Skeletal muscle satellite cell (primary cell): ENCODE measurements around the gene SH2D6. TPM values are rescaled to one million over a fixed set of nuclear protein-coding genes. Genes with fewer than 3 reads are reported as not detected.
"Not testable (repeated sequence)": the region's sequence is repeated elsewhere in the genome, so short reads cannot be mapped to it uniquely, and the experiment has no call there.

Experiments
- H3K27me3 ChIP-seq: 2 replicates; pipeline ENCODE4 v1.7.0; 2013; ENCODE audit warnings: low read length; ENCODE audit not compliant: control insufficient read depth, insufficient read depth
- H3K36me3 ChIP-seq: 2 replicates; pipeline ENCODE4 v1.7.0; 2013; ENCODE audit warnings: mild to moderate bottlenecking, control low read depth, low read length; ENCODE audit not compliant: insufficient read depth
- H3K4me1 ChIP-seq: 2 replicates; pipeline ENCODE4 v1.7.0; 2013; ENCODE audit warnings: low read length; ENCODE audit not compliant: control insufficient read depth, insufficient read depth
- H3K4me2 ChIP-seq: 2 replicates; pipeline ENCODE4 v1.7.0; 2013; ENCODE audit warnings: mild to moderate bottlenecking, low read length
- H3K4me3 ChIP-seq: 2 replicates; pipeline ENCODE4 v1.7.0; 2013; ENCODE audit warnings: low read length
- H3K9ac ChIP-seq: 2 replicates; pipeline ENCODE4 v1.7.0; 2013; ENCODE audit warnings: mild to moderate bottlenecking, low read depth, low read length, moderate library complexity
- H3K9me3 ChIP-seq: replicated peaks from 2 replicates; pipeline ENCODE4 v1.7.0; 2013; ENCODE audit warnings: mild to moderate bottlenecking, control low read depth, low read length
- total RNA-seq: library from RNA; depleted of rRNA; stranded (reverse); fragments of >200 nt; gene quantifications from 2 replicates; pipeline ENCODE4 v1.2.3, GENCODE V29; 2012; rRNA removed

Gene SH2D6
- total RNA-seq, result not detected in 2 replicates

GRCh38 chr2:85418132-85419008 is at the start of gene SH2D6:
SH2D6 (plus strand) TSS chr2:85418714; CDS start chr2:85429466, 10,752 bp downstream.
- Histone ChIP-seq H3K4me2 (peak within 1 kb of the TSS; percentile 94), H3K9ac (peak within 1 kb of the TSS; percentile 92), H3K4me3 (peak within 1 kb of the TSS; percentile 87), H3K36me3 (no peaks in the 10 kb centered on the region), H3K4me1 (peaks cover 40% of the 10 kb centered on the region), H3K27me3 (no peaks in the 10 kb centered on the region), H3K9me3 (no peaks in the 10 kb centered on the region)

GRCh38 chr2:85368921-85369320 is 49.6 kb upstream of the SH2D6 start:
- Histone ChIP-seq H3K9me3 (no peaks in the 10 kb centered on the region), H3K9ac (no peak overlapping the region), H3K36me3 (peaks cover 20% of the 10 kb centered on the region), H3K4me2 (no peak overlapping the region), H3K4me3 (no peak overlapping the region), H3K27me3 (no peaks in the 10 kb centered on the region), H3K4me1 (peaks cover 9% of the 10 kb centered on the region)

- no peak overlapping the region for H3K4me2 ChIP-seq
- no peaks in the 10 kb centered on the region for H3K27me3 ChIP-seq
- H3K9me3 ChIP-seq, result no peaks in the 10 kb centered on the region
- H3K36me3 ChIP-seq, result peaks cover 20% of the 10 kb centered on the region
- H3K4me1 ChIP-seq, result peaks cover 9% of the 10 kb centered on the region
- H3K9ac ChIP-seq, result no peak overlapping the region
- no peak overlapping the region for H3K4me3 ChIP-seq
These were observed 49.0 kb upstream of the SH2D6 start for GRCh38 chr2:85369500-85369899.

DNA sequence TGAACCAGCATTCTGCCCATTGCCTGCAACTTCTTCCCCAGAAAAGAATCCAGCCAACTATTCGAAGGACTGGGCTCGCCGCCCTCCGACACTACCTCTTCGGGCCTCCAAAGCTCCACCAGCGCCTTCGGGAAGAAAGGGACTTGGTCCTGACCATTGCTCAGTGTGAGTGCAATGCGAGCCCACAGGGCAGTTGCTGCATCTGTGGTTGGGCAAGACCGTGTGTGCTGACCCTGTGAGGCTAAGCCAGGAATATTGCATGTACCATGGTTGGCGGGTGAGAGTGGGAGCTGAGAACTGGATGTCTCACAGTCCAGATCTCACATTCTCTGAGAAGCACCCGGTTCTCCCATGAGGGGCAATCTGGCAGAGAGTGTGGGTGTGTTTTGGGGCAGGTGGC is 47.5 kb upstream of the SH2D6 start:
- Histone ChIP-seq H3K36me3 (peaks cover 24% of the 10 kb centered on the region), H3K4me3 (no peak overlapping the region), H3K9ac (no peak overlapping the region), H3K27me3 (no peaks in the 10 kb centered on the region), H3K4me1 (peaks cover 9% of the 10 kb centered on the region), H3K4me2 (no peak overlapping the region), H3K9me3 (no peaks in the 10 kb centered on the region)

GRCh38 chr2:85376291-85377065 is 42.0 kb upstream of the SH2D6 start:
- peaks cover 37% of the 10 kb centered on the region for H3K36me3 ChIP-seq
- H3K9ac ChIP-seq, result no peak overlapping the region
- no peak overlapping the region for H3K4me3 ChIP-seq
- H3K9me3 ChIP-seq, result no peaks in the 10 kb centered on the region
- H3K27me3 ChIP-seq, result no peaks in the 10 kb centered on the region
- H3K4me2 ChIP-seq, result no peak overlapping the region
- H3K4me1 ChIP-seq, result no peaks in the 10 kb centered on the region

DNA sequence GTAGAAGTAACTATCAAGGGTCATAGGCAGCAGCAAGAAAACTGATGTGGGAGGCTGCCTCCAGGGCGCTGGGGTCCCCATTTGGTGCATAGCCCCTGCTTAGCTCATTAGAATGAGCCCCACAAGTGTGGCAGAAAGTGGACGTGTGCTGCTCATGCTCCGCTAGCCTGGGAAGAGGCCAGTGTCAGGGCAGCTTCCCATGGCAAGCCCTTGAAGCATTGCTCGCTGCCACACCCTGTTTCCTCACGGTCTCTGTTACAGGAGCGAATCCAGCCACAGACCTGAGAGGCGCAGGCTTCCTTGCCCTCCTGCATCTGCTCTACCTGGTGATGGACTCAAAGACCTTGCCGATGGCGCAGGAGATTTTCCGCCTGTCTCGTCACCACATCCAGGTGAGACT is 41.4 kb upstream of the SH2D6 start:
- Histone ChIP-seq H3K36me3 (peaks cover 36% of the 10 kb centered on the region), H3K4me3 (no peak overlapping the region)

DNA sequence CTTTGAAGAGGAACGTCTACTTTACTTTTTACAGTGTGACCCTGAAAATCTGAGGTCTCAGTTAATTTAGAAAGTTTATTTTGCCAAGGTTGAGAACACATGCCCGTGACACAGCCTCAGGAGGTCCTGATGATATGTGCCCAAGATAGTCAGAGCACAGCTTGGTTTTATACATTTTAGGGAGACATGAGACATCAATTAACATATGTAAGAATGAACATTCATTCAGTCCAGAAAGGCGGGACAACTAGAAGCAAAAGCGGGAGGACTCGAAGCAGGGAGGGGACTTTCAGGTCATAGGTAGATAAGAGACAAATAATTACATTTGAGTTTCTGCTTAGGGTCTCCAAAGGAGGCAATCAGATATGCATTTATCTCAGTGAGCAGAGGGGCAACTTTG is 40.3 kb upstream of the SH2D6 start:
- H3K9ac ChIP-seq, result no peak overlapping the region
- peaks cover 36% of the 10 kb centered on the region for H3K36me3 ChIP-seq
- no peak overlapping the region for H3K4me3 ChIP-seq
- no peaks in the 10 kb centered on the region for H3K9me3 ChIP-seq
- no peaks in the 10 kb centered on the region for H3K27me3 ChIP-seq
- H3K4me2 ChIP-seq, result no peak overlapping the region
- peaks cover 9% of the 10 kb centered on the region for H3K4me1 ChIP-seq

More for the DNA sequence above, 41.4 kb upstream of the SH2D6 start:
- Histone ChIP-seq H3K4me1 (no peaks in the 10 kb centered on the region), H3K27me3 (no peaks in the 10 kb centered on the region), H3K4me2 (no peak overlapping the region), H3K9ac (no peak overlapping the region), H3K9me3 (no peaks in the 10 kb centered on the region)

GRCh38 chr2:85380048-85380447 is 38.5 kb upstream of the SH2D6 start:
- Histone ChIP-seq H3K4me2 (no peak overlapping the region), H3K9me3 (no peaks in the 10 kb centered on the region), H3K4me1 (peaks cover 12% of the 10 kb centered on the region), H3K9ac (no peak overlapping the region), H3K27me3 (no peaks in the 10 kb centered on the region), H3K4me3 (no peak overlapping the region), H3K36me3 (peaks cover 43% of the 10 kb centered on the region)

- H3K4me1 ChIP-seq, result peaks cover 12% of the 10 kb centered on the region
- H3K9ac ChIP-seq, H3K27me3 ChIP-seq, H3K4me2 ChIP-seq, H3K4me3 ChIP-seq, H3K9me3 ChIP-seq: not testable (repeated sequence)
- peaks cover 31% of the 10 kb centered on the region for H3K36me3 ChIP-seq
These were observed 35.4 kb upstream of the SH2D6 start for GRCh38 chr2:85383151-85383550.

DNA sequence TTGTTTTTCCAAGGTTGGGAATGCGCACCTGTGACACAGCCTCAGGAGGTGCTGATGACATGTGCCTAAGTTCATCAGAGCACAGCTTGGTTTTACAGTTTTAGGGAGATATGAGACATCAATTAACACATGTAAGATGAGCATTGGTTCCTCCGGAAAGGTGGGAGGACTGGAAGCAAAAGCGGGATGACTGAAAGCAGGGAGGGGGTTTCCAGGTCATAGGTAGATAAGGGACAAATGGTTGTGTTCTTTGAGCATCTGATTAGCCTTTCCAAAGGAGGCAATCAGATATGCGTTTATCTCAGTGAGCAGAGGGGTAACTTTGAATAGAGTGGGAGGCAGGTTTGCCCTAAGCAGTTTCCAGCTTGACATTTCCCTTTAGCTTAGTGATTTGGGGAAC is 34.7 kb upstream of the SH2D6 start:
- no peaks in the 10 kb centered on the region for H3K27me3 ChIP-seq
- no peaks in the 10 kb centered on the region for H3K9me3 ChIP-seq
- H3K9ac ChIP-seq, result no peak overlapping the region
- H3K36me3 ChIP-seq, result peaks cover 33% of the 10 kb centered on the region
- H3K4me1 ChIP-seq, result peaks cover 12% of the 10 kb centered on the region
- no peak overlapping the region for H3K4me2 ChIP-seq
- no peak overlapping the region for H3K4me3 ChIP-seq

GRCh38 chr2:85385746-85386145 is 32.8 kb upstream of the SH2D6 start:
- H3K4me1 ChIP-seq, result peaks cover 12% of the 10 kb centered on the region
- no peak overlapping the region for H3K9ac ChIP-seq
- H3K4me2 ChIP-seq, result no peak overlapping the region
- H3K9me3 ChIP-seq, result no peaks in the 10 kb centered on the region
- H3K27me3 ChIP-seq, result no peaks in the 10 kb centered on the region
- H3K4me3 ChIP-seq, result no peak overlapping the region
- peaks cover 33% of the 10 kb centered on the region for H3K36me3 ChIP-seq
